Tibial artery (tissue), 4 donors: ENCODE data around the gene PSKH1.

Experiments
- DNase-seq, 2 donors: peaks; one replicate each; pipeline ENCODE4 v3.0.0-alpha.2; 2019
- H3K27ac ChIP-seq, 2 donors: fragments of 200-600 bp; sonication (generic) in 1 of 2; 1 replicate in 1 of 2; 2 replicates in 1 of 2; pipeline ENCODE4 v1.5.1; 2018 to 2019; ENCODE audit warnings: mild to moderate bottlenecking in 1 of 2
- H3K27me3 ChIP-seq, 2 donors: fragments of 200-600 bp; sonication (generic) in 1 of 2; one replicate each; pipeline versions ENCODE4 v1.5.1 to v1.6.0; 2016 to 2019
- H3K36me3 ChIP-seq, 3 donors: fragments of 200-600 bp; sonication (generic) in 2 of 3; one replicate each; pipeline ENCODE4 v1.5.1; 2016 to 2019; ENCODE audit warnings: mild to moderate bottlenecking in 2 of 3
- H3K4me1 ChIP-seq, 4 donors: fragments of 200-600 bp; sonication (generic) in 2 of 4; 1 replicate in 3 of 4; 2 replicates in 1 of 4; pipeline ENCODE4 v1.5.1; 2016 to 2019
- H3K4me3 ChIP-seq, 2 donors: fragments of 200-600 bp; sonication (generic) in 1 of 2; 1 replicate in 1 of 2; 2 replicates in 1 of 2; pipeline ENCODE4 v1.5.1; 2018 to 2019; ENCODE audit warnings: mild to moderate bottlenecking in 2 of 2
- H3K9me3 ChIP-seq, 3 donors: fragments of 200-600 bp; sonication (generic) in 1 of 3; one replicate each; pipeline ENCODE4 v1.5.1; 2016 to 2019
- CTCF ChIP-seq, 2 experiments: fragments of 200-600 bp in 1 of 2; fragments of 450-650 bp in 1 of 2; IDR thresholded peaks; one replicate each; pipeline ENCODE4 v1.5.1; 2017 to 2019; ENCODE audit warnings: antibody characterized with exemption in 2 of 2, mild to moderate bottlenecking in 1 of 2, moderate library complexity in 1 of 2
- intact Hi-C: fragments of 100-400 bp; cut with DNase I; formaldehyde crosslinking; loops from one replicate; pipeline ENCODE4 v1.15.0; 2023; ENCODE audit warnings: low total_unique reads

Gene PSKH1

GRCh38 chr16:67933805-67934204 is 40.8 kb downstream of the PSKH1 start:
- no peaks in the 10 kb centered on the region for H3K9me3 ChIP-seq
- H3K27ac ChIP-seq, result no peak overlapping the region
- TF ChIP-seq CTCF (IDR thresholded peaks at IDR 0.05), result no peak
- peaks cover 0 to 21% (median 19%) of the 10 kb centered on the region in 4 donors for H3K4me1 ChIP-seq
- intact Hi-C loops, result no loop called here
- no peaks in the 10 kb centered on the region for H3K27me3 ChIP-seq
- no peak overlapping the region for H3K4me3 ChIP-seq
- no peak for DNase-seq
- H3K36me3 ChIP-seq, result peaks cover 0 to 49% (median 20%) of the 10 kb centered on the region in 3 donors

GRCh38 chr16:67934306-67935100 is 41.4 kb downstream of the PSKH1 start:
- H3K27me3 ChIP-seq, result no peaks in the 10 kb centered on the region
- peaks cover 0 to 21% (median 19%) of the 10 kb centered on the region in 4 donors for H3K4me1 ChIP-seq
- peak overlapping the region; percentile 76 to 88 for H3K27ac ChIP-seq
- peaks cover under 1 to 45% (median 17%) of the 10 kb centered on the region in 3 donors for H3K36me3 ChIP-seq
- no peaks in the 10 kb centered on the region for H3K9me3 ChIP-seq
- no peak for DNase-seq
- intact Hi-C loops, result no loop called here
- H3K4me3 ChIP-seq, result peak overlapping the region; percentile 84 to 94
- TF ChIP-seq CTCF (IDR thresholded peaks at IDR 0.05), result no peak

- no peaks in the 10 kb centered on the region for H3K27me3 ChIP-seq
- no peaks in the 10 kb centered on the region for H3K9me3 ChIP-seq
- H3K36me3 ChIP-seq, result peaks cover 6 to 45% (median 22%) of the 10 kb centered on the region in 3 donors
- no peak for DNase-seq
- H3K4me1 ChIP-seq, result peaks cover 0 to 21% (median 19%) of the 10 kb centered on the region in 4 donors
- peak overlapping the region; percentile 76 to 88 for H3K27ac ChIP-seq
- TF ChIP-seq CTCF (IDR thresholded peaks at IDR 0.05), result no peak
- intact Hi-C loops, result no loop called here
- H3K4me3 ChIP-seq, result peak overlapping the region; percentile 84 to 94
These were observed 42.0 kb downstream of the PSKH1 start for GRCh38 chr16:67935101-67935401.

- H3K27ac ChIP-seq, result peak overlapping the region; percentile 76 to 88
- H3K4me1 ChIP-seq, result peaks cover 0 to 21% (median 19%) of the 10 kb centered on the region in 4 donors
- peak overlapping the region; percentile 84 to 94 for H3K4me3 ChIP-seq
- H3K36me3 ChIP-seq, result peaks cover 8 to 43% (median 22%) of the 10 kb centered on the region in 3 donors
- H3K9me3 ChIP-seq, result no peaks in the 10 kb centered on the region
- DNase-seq, result peak; percentile 95 to 97
- intact Hi-C loops, result no loop called here
- no peaks in the 10 kb centered on the region for H3K27me3 ChIP-seq
- TF ChIP-seq CTCF (IDR thresholded peaks at IDR 0.05), result no peak
These were observed 42.5 kb downstream of the PSKH1 start for GRCh38 chr16:67935402-67936123.

- H3K4me1 ChIP-seq, result peaks cover 0 to 21% (median 19%) of the 10 kb centered on the region in 4 donors
- peaks cover 11 to 36% (median 17%) of the 10 kb centered on the region in 3 donors for H3K36me3 ChIP-seq
- TF ChIP-seq CTCF (IDR thresholded peaks at IDR 0.05), result no peak
- intact Hi-C loops, result no loop called here
- no peaks in the 10 kb centered on the region for H3K9me3 ChIP-seq
- H3K27ac ChIP-seq, result peak within 1 kb of the TSS; percentile 76 to 88
- peak within 1 kb of the TSS; percentile 84 to 94 for H3K4me3 ChIP-seq
- no peaks in the 10 kb centered on the region for H3K27me3 ChIP-seq
- peak in 1 of 2 donors; percentile 51 for DNase-seq
These were observed 43.2 kb downstream of the PSKH1 start, which contains the start of gene PSMB10 for GRCh38 chr16:67936124-67936879. Gene PSMB10, minus strand, starts transcription at chr16:67936850. Its CDS starts 101 bp downstream, at chr16:67936749.
